ENCODE measurements around the gene DBX2.
"Not testable (repeated sequence)": the region's sequence is repeated elsewhere in the genome, so short reads cannot be mapped to it uniquely, and the experiment has no call there.

DBX2 gene

GRCh38 chr12:45008211-45008610 is 42.7 kb downstream of the DBX2 start:
- DNase-seq: no peak

- no peak for DNase-seq
These were observed 51.5 kb downstream of the DBX2 start for GRCh38 chr12:44999355-44999754.

GRCh38 chr12:44993161-44993560 is 57.7 kb downstream of the DBX2 start:
- no peak for DNase-seq

GRCh38 chr12:44984863-44985262 is 66.0 kb downstream of the DBX2 start:
- not testable (repeated sequence) for DNase-seq

- DNase-seq: no peak
These were observed 71.0 kb downstream of the DBX2 start for GRCh38 chr12:44979918-44980317.

- no peak for DNase-seq
These were observed 74.7 kb downstream of the DBX2 start for GRCh38 chr12:44976246-44976645.

- no peak for DNase-seq
These were observed 78.0 kb downstream of the DBX2 start for GRCh38 chr12:44972746-44973421.

GRCh38 chr12:44968965-44969364 is 81.9 kb downstream of the DBX2 start:
- DNase-seq: no peak
